Naive thymus-derived CD4-positive, alpha-beta T cell (primary cell): ENCODE measurements around the gene SHFL. TPM values are rescaled to one million over a fixed set of nuclear protein-coding genes. Genes with fewer than 3 reads are reported as not detected.

Source experiments
- ATAC-seq: fragments of 150-1000 bp; cut with Tn5 transposase; 2 replicates; pipeline ENCODE4 v1.10.0; 2021; ENCODE audit warnings: mild to moderate bottlenecking, moderate library complexity
- CTCF ChIA-PET: fragments of 350-600 bp; sonication (Branson Sonifier 250); formaldehyde crosslinking; loops from one replicate; lab custom pipeline; 2021; ENCODE audit warnings: antibody characterized with exemption; lab: Charles Lee
- POLR2A ChIA-PET: fragments of 350-600 bp; sonication (Branson Sonifier 250); formaldehyde crosslinking; loops from one replicate; lab custom pipeline; 2021; ENCODE audit warnings: antibody characterized with exemption, inconsistent platforms; lab: Charles Lee
- DNase-seq, 9 donors: peaks; one replicate each; pipeline versions ENCODE4 v3.0.0 to v3.0.0-alpha.2; 2020 to 2022; ENCODE audit warnings: mixed read lengths in 1 of 9
- H3K27ac ChIP-seq: one replicate; pipeline ENCODE4 v1.7.0; 2013; ENCODE audit warnings: mild to moderate bottlenecking, low read depth, low read length, moderate library complexity
- H3K27me3 ChIP-seq, 2 donors: one replicate each; pipeline ENCODE4 v1.7.0; 2013; ENCODE audit warnings: low read length in 2 of 2, mild to moderate bottlenecking in 2 of 2, moderate library complexity in 2 of 2; ENCODE audit not compliant: control insufficient read depth in 2 of 2, insufficient read depth in 2 of 2
- H3K36me3 ChIP-seq, 3 experiments: 1 replicate in 2 of 3; 2 replicates in 1 of 3; pipeline ENCODE4 v1.7.0; 2013; ENCODE audit warnings: low read length in 3 of 3, mild to moderate bottlenecking in 3 of 3, moderate library complexity in 1 of 3; ENCODE audit not compliant: insufficient read depth in 3 of 3, control insufficient read depth in 2 of 3
- H3K4me1 ChIP-seq, 2 donors: one replicate each; pipeline ENCODE4 v1.7.0; 2013; ENCODE audit warnings: low read length in 2 of 2, mild to moderate bottlenecking in 2 of 2, moderate library complexity in 1 of 2; ENCODE audit not compliant: control insufficient read depth in 2 of 2, insufficient read depth in 2 of 2
- H3K4me3 ChIP-seq: 2 replicates; pipeline ENCODE4 v1.7.0; 2013; ENCODE audit warnings: mild to moderate bottlenecking, low read length
- H3K9me3 ChIP-seq, 3 experiments: 1 replicate in 2 of 3; 2 replicates in 1 of 3; pipeline ENCODE4 v1.7.0; 2013; ENCODE audit warnings: low read length in 3 of 3; ENCODE audit not compliant: control insufficient read depth in 2 of 3
- H3K27ac Mint-ChIP-seq, 9 donors: one replicate each; pipeline ENCODE4 v1.8.0; 2020 to 2022; ENCODE audit warnings: mixed read lengths in 9 of 9, mild to moderate bottlenecking in 8 of 9, moderate library complexity in 5 of 9, inconsistent platforms in 2 of 9
- H3K27me3 Mint-ChIP-seq, 5 donors: one replicate each; pipeline ENCODE4 v1.8.0; 2021 to 2022; ENCODE audit warnings: mixed read lengths in 5 of 5, mild to moderate bottlenecking in 1 of 5
- H3K36me3 Mint-ChIP-seq, 5 donors: one replicate each; pipeline ENCODE4 v1.8.0; 2020 to 2022; ENCODE audit warnings: mixed read lengths in 5 of 5, mild to moderate bottlenecking in 3 of 5, inconsistent platforms in 1 of 5
- H3K4me1 Mint-ChIP-seq, 7 donors: one replicate each; pipeline ENCODE4 v1.8.0; 2020 to 2022; ENCODE audit warnings: mixed read lengths in 7 of 7, mild to moderate bottlenecking in 3 of 7, inconsistent platforms in 1 of 7
- H3K4me3 Mint-ChIP-seq, 10 donors: one replicate each; pipeline ENCODE4 v1.8.0; 2020 to 2022; ENCODE audit warnings: mild to moderate bottlenecking in 10 of 10, mixed read lengths in 10 of 10, moderate library complexity in 6 of 10, inconsistent platforms in 2 of 10
- H3K9me3 Mint-ChIP-seq, 11 donors: one replicate each; pipeline ENCODE4 v1.8.0; 2020 to 2022; ENCODE audit warnings: mixed read lengths in 11 of 11, mild to moderate bottlenecking in 4 of 11, inconsistent platforms in 1 of 11, moderate library complexity in 1 of 11
- intact Hi-C, 2 donors: fragments of 100-400 bp; cut with micrococcal nuclease; formaldehyde crosslinking; loops; one replicate each; pipeline ENCODE4 v1.15.1; 2023
- polyA plus RNA-seq, 2 donors: library from polyadenylated mRNA; unstranded; fragments of 300-500 nt; fragmentation: Illumina TruSeq; gene quantifications; one replicate each; pipeline ENCODE4 v1.2.3, GENCODE V29; 2021
- total RNA-seq, 6 experiments: library from RNA in 5 of 6; stranded (reverse) in 5 of 6; gene quantifications; 1 replicate in 5 of 6; 2 replicates in 1 of 6; pipeline ENCODE4 v1.2.3 and lab custom pipeline; 2021 to 2026

SHFL gene
- total and polyA plus RNA-seq, 7 experiments from 2014 or later = 37.0 to 112 (median 77.2) TPM

GRCh38 chr19:10070730-10071446, 15.2 kb upstream of the SHFL start:
- peaks cover 0 to 4% (median 0%) of the 10 kb centered on the region in 5 donors for H3K36me3 Mint-ChIP-seq
- H3K27me3 ChIP-seq = no peaks in the 10 kb centered on the region
- ChIA-PET CTCF (no interaction called here), POLR2A (no interaction called here)
- H3K4me1 ChIP-seq = no peaks in the 10 kb centered on the region
- no peak overlapping the region for H3K27ac Mint-ChIP-seq
- no peaks in the 10 kb centered on the region for H3K36me3 ChIP-seq
- DNase-seq = no peak
- H3K9me3 Mint-ChIP-seq = peaks cover 0 to 7% (median 3%) of the 10 kb centered on the region in 11 donors
- no peak overlapping the region for H3K4me3 ChIP-seq
- H3K27me3 Mint-ChIP-seq = peaks cover 0 to 13% (median 5%) of the 10 kb centered on the region in 5 donors
- H3K4me3 Mint-ChIP-seq = no peak overlapping the region
- peaks cover 0 to 5% (median 0%) of the 10 kb centered on the region in 7 donors for H3K4me1 Mint-ChIP-seq
- no peak overlapping the region for H3K27ac ChIP-seq
- H3K9me3 ChIP-seq = peaks cover 0 to 8% (median 3%) of the 10 kb centered on the region in 3 experiments
- intact Hi-C loops = no loop called here
- ATAC-seq = no peak

- ATAC-seq (peak; percentile 87), DNase-seq (peak in 8 of 9 donors; percentile 29 to 58 (median 42))
- intact Hi-C loops = loop anchor here (1.0 kb wide), 2 partner anchors 39 to 176 kb away; no protein-coding TSS in a partner anchor
- H3K4me3 Mint-ChIP-seq = no peak overlapping the region
- Histone ChIP-seq H3K36me3 (no peaks in the 10 kb centered on the region), H3K4me3 (no peak overlapping the region), H3K27ac (no peak overlapping the region), H3K9me3 (peaks cover 0 to 8% (median 3%) of the 10 kb centered on the region in 3 experiments), H3K4me1 (no peaks in the 10 kb centered on the region), H3K27me3 (no peaks in the 10 kb centered on the region)
- H3K27me3 Mint-ChIP-seq = peaks cover 0 to 13% (median 0%) of the 10 kb centered on the region in 5 donors
- H3K27ac Mint-ChIP-seq = no peak overlapping the region
- ChIA-PET POLR2A (no interaction called here), CTCF (interaction anchor here (0.6 kb wide), 1 partner anchor 174 kb away, joined by 3 read pairs; no protein-coding TSS in a partner anchor)
- H3K9me3 Mint-ChIP-seq = peaks cover 0 to 7% (median 4%) of the 10 kb centered on the region in 11 donors
- peaks cover 0 to 4% (median 0%) of the 10 kb centered on the region in 5 donors for H3K36me3 Mint-ChIP-seq
- H3K4me1 Mint-ChIP-seq = peaks cover 0 to 2% (median 0%) of the 10 kb centered on the region in 7 donors
These were observed 12.0 kb upstream of the SHFL start for GRCh38 chr19:10074153-10074552.

GRCh38 chr19:10076535-10076934, 9.6 kb upstream of the SHFL start:
- H3K27me3 Mint-ChIP-seq = peaks cover 0 to 14% (median 0%) of the 10 kb centered on the region in 5 donors
- H3K9me3 ChIP-seq = peaks cover 0 to 8% (median 3%) of the 10 kb centered on the region in 3 experiments
- DNase-seq (no peak), ATAC-seq (no peak)
- no peaks in the 10 kb centered on the region for H3K36me3 ChIP-seq
- ChIA-PET CTCF (no interaction called here), POLR2A (no interaction called here)
- no peaks in the 10 kb centered on the region for H3K27me3 ChIP-seq
- intact Hi-C loops = no loop called here
- H3K4me1 ChIP-seq = no peaks in the 10 kb centered on the region
- H3K36me3 Mint-ChIP-seq = peaks cover 0 to 4% (median 0%) of the 10 kb centered on the region in 5 donors
- H3K27ac ChIP-seq = no peak overlapping the region
- no peak overlapping the region for H3K27ac Mint-ChIP-seq
- peaks cover 0 to 7% (median 4%) of the 10 kb centered on the region in 11 donors for H3K9me3 Mint-ChIP-seq
- peaks cover 0 to 2% (median 0%) of the 10 kb centered on the region in 7 donors for H3K4me1 Mint-ChIP-seq
- no peak overlapping the region for H3K4me3 Mint-ChIP-seq
- H3K4me3 ChIP-seq = no peak overlapping the region

- ChIA-PET POLR2A (no interaction called here), CTCF (no interaction called here)
- peaks cover 0 to 14% (median 0%) of the 10 kb centered on the region in 5 donors for H3K27me3 Mint-ChIP-seq
- no peaks in the 10 kb centered on the region for H3K36me3 ChIP-seq
- no peaks in the 10 kb centered on the region for H3K27me3 ChIP-seq
- peaks cover 0 to 7% (median 1%) of the 10 kb centered on the region in 11 donors for H3K9me3 Mint-ChIP-seq
- ATAC-seq (no peak), DNase-seq (no peak)
- peaks cover 0 to 8% (median 3%) of the 10 kb centered on the region in 3 experiments for H3K9me3 ChIP-seq
- no peaks in the 10 kb centered on the region for H3K4me1 ChIP-seq
- H3K27ac ChIP-seq = no peak overlapping the region
- peaks cover 0 to 3% (median 0%) of the 10 kb centered on the region in 7 donors for H3K4me1 Mint-ChIP-seq
- H3K27ac Mint-ChIP-seq = no peak overlapping the region
- no peaks in the 10 kb centered on the region for H3K36me3 Mint-ChIP-seq
- intact Hi-C loops = no loop called here
- no peak overlapping the region for H3K4me3 ChIP-seq
- no peak overlapping the region for H3K4me3 Mint-ChIP-seq
These were observed 7.8 kb upstream of the SHFL start for GRCh38 chr19:10078329-10078728.

GRCh38 chr19:10079031-10079453, 7.1 kb upstream of the SHFL start:
- POLR2A ChIA-PET = interaction anchor here (0.6 kb wide), 1 partner anchor 118 kb away, joined by 3 read pairs; no protein-coding TSS in a partner anchor
- Histone ChIP-seq H3K36me3 (no peaks in the 10 kb centered on the region), H3K4me3 (no peak overlapping the region), H3K4me1 (no peaks in the 10 kb centered on the region), H3K27ac (no peak overlapping the region), H3K9me3 (peaks cover 0 to 3% (median 0%) of the 10 kb centered on the region in 3 experiments), H3K27me3 (no peaks in the 10 kb centered on the region)
- Mint-ChIP-seq H3K4me3 (no peak overlapping the region), H3K36me3 (no peaks in the 10 kb centered on the region), H3K4me1 (peaks cover 0 to 3% (median 0%) of the 10 kb centered on the region in 7 donors), H3K9me3 (peaks cover 0 to 6% (median 1%) of the 10 kb centered on the region in 11 donors), H3K27ac (no peak overlapping the region), H3K27me3 (peaks cover 0 to 14% (median 0%) of the 10 kb centered on the region in 5 donors)
- DNase-seq (no peak), ATAC-seq (no peak)
- CTCF ChIA-PET = no interaction called here
- intact Hi-C loops = no loop called here

GRCh38 chr19:10083911-10084310, 2.2 kb upstream of the SHFL start:
- intact Hi-C loops = loop anchor here in 1 of 2 donors (10.0 kb wide), 1 partner anchor 571 kb away; the partner anchor contains the start of gene ILF3
- ATAC-seq = no peak
- POLR2A ChIA-PET = interaction anchor here (0.8 to 2.0 kb wide), 3 partner anchors 12 to 254 kb away, joined by 3 to 7 read pairs (median 4); no protein-coding TSS in a partner anchor

More at GRCh38 chr19:10083911-10084310, 2.2 kb upstream of the SHFL start:
- H3K4me1 Mint-ChIP-seq = peaks cover 8 to 16% (median 8%) of the 10 kb centered on the region in 7 donors
- no peak overlapping the region for H3K27ac ChIP-seq
- H3K36me3 ChIP-seq = peaks cover 0 to 7% (median 0%) of the 10 kb centered on the region in 3 experiments
- H3K36me3 Mint-ChIP-seq = peaks cover 0 to 9% (median 0%) of the 10 kb centered on the region in 5 donors
- H3K4me3 ChIP-seq = no peak overlapping the region
- H3K27me3 ChIP-seq = no peaks in the 10 kb centered on the region
- CTCF ChIA-PET = interaction anchor here (0.6 kb wide), 1 partner anchor 39 kb away, joined by 3 read pairs; no protein-coding TSS in a partner anchor
- H3K9me3 Mint-ChIP-seq = no peaks in the 10 kb centered on the region
- no peak for DNase-seq
- peak overlapping the region in 2 of 10 donors; percentile 9 to 10 for H3K4me3 Mint-ChIP-seq
- H3K27ac Mint-ChIP-seq = peak overlapping the region in 5 of 9 donors; percentile 32 to 83 (median 73)
- peaks cover 0 to 3% (median 0%) of the 10 kb centered on the region in 5 donors for H3K27me3 Mint-ChIP-seq
- no peaks in the 10 kb centered on the region for H3K9me3 ChIP-seq
- H3K4me1 ChIP-seq = peaks cover 4 to 9% of the 10 kb centered on the region in 2 donors
